IMR-90 (cell line): ENCODE data around the gene CHDH. TPM values are rescaled to one million over a fixed set of nuclear protein-coding genes. Genes with fewer than 3 reads are reported as not detected.
A peak's percentile ranks its signal among the peaks of the same experiment; 100 is the strongest.

Experiments
- ATAC-seq: fragments of 200-7000 bp; cut with Tn5 transposase; 2 replicates; pipeline ENCODE4 v1.9.1; 2020; ENCODE audit warnings: low read depth, mild to moderate bottlenecking, moderate library complexity
- BruUV-seq: library from RNA; stranded (reverse); fragments of 400-500 nt; replicated peaks from 2 replicates; lab custom pipeline; 2021; lab: Mats Ljungman, UMichigan
- CTCF ChIA-PET: fragments of 300-600 bp; formaldehyde crosslinking; extraction: SDS; loops from one replicate; lab custom pipeline; 2021; ENCODE audit warnings: antibody characterized with exemption; lab: Yijun Ruan, JAX
- POLR2A ChIA-PET: fragments of 300-600 bp; sonication (Branson Sonifier 250); formaldehyde crosslinking; loops from one replicate; lab custom pipeline; 2022; ENCODE audit warnings: antibody characterized with exemption; ENCODE audit not compliant: unreplicated experiment; lab: Charles Lee
- DNase-seq: peaks from one replicate; pipeline ENCODE4 v3.0.0; 2013
- H2AFZ ChIP-seq: replicated peaks from 2 replicates; pipeline ENCODE3; 2013; ENCODE audit warnings: low read length, mild to moderate bottlenecking; ENCODE audit not compliant: poor library complexity
- H2AK5ac ChIP-seq: 2 replicates; pipeline ENCODE4 v1.6.1; 2013; ENCODE audit warnings: low read depth, low read length, inconsistent platforms
- H2AK9ac ChIP-seq: replicated peaks from 2 replicates; pipeline ENCODE3; 2013; ENCODE audit warnings: mild to moderate bottlenecking, low read depth, low read length, moderate library complexity; ENCODE audit not compliant: poor library complexity
- H2BK120ac ChIP-seq: 2 replicates; pipeline ENCODE4 v1.6.1; 2013; ENCODE audit warnings: low read depth, low read length, inconsistent platforms
- H2BK15ac ChIP-seq: 3 replicates; pipeline ENCODE4 v1.6.1; 2013; ENCODE audit warnings: low read depth, low read length, inconsistent platforms
- H2BK20ac ChIP-seq: 2 replicates; pipeline ENCODE4 v1.6.1; 2013; ENCODE audit warnings: low read depth, mild to moderate bottlenecking, inconsistent platforms, low read length, moderate library complexity
- H2BK5ac ChIP-seq: 2 replicates; pipeline ENCODE4 v1.6.1; 2013; ENCODE audit warnings: mild to moderate bottlenecking, low read depth, low read length, inconsistent platforms; ENCODE audit not compliant: poor library complexity, severe bottlenecking
- H3K14ac ChIP-seq: replicated peaks from 2 replicates; pipeline ENCODE4 v1.6.1; 2013; ENCODE audit warnings: low read depth, low read length, inconsistent platforms
- H3K18ac ChIP-seq: 2 replicates; pipeline ENCODE4 v1.6.1; 2013; ENCODE audit warnings: low read depth, low read length, control low read depth
- H3K23ac ChIP-seq: 2 replicates; pipeline ENCODE4 v1.6.1; 2013; ENCODE audit warnings: low read depth, low read length, inconsistent platforms
- H3K27ac ChIP-seq: 2 replicates; pipeline ENCODE4 v1.5.1; 2013; ENCODE audit warnings: mild to moderate bottlenecking, control low read depth, low read length; ENCODE audit not compliant: insufficient read depth
- H3K27me3 ChIP-seq: 2 replicates; pipeline ENCODE4 v1.6.1; 2013; ENCODE audit warnings: low read length; ENCODE audit not compliant: control insufficient read depth, insufficient read depth
- H3K36me3 ChIP-seq: 2 replicates; pipeline ENCODE4 v1.6.1; 2013; ENCODE audit warnings: low read length, mixed read lengths; ENCODE audit not compliant: control insufficient read depth, insufficient read depth
- H3K4ac ChIP-seq: 2 replicates; pipeline ENCODE4 v1.6.1; 2013; ENCODE audit warnings: low read depth, low read length, inconsistent platforms
- H3K4me1 ChIP-seq: 2 replicates; pipeline ENCODE4 v1.6.1; 2013; ENCODE audit warnings: low read length, mixed read lengths; ENCODE audit not compliant: control insufficient read depth, insufficient read depth
- H3K4me2 ChIP-seq: 2 replicates; pipeline ENCODE4 v1.6.1; 2013; ENCODE audit warnings: low read depth, mild to moderate bottlenecking, control low read depth, low read length, moderate library complexity
- H3K4me3 ChIP-seq: 2 replicates; pipeline ENCODE4 v1.5.1; 2013; ENCODE audit warnings: low read depth, mild to moderate bottlenecking, control low read depth, low read length, moderate library complexity; ENCODE audit not compliant: insufficient read depth
- H3K56ac ChIP-seq: 2 replicates; pipeline ENCODE4 v1.6.1; 2013; ENCODE audit warnings: low read length, inconsistent platforms; ENCODE audit not compliant: insufficient read depth; ENCODE audit errors: extremely low read depth
- H3K79me1 ChIP-seq, 2 experiments: 2 replicates each; pipeline ENCODE4 v1.6.1; 2013; ENCODE audit warnings: low read length in 2 of 2, inconsistent platforms in 1 of 2, low read depth in 1 of 2
- H3K9ac ChIP-seq: 2 replicates; pipeline ENCODE4 v1.6.1; 2013; ENCODE audit warnings: low read depth, low read length, control low read depth
- H3K9me1 ChIP-seq: 2 replicates; pipeline ENCODE4 v1.6.1; 2013; ENCODE audit warnings: low read length, inconsistent platforms; ENCODE audit not compliant: insufficient read depth
- H3K9me3 ChIP-seq: 2 replicates; pipeline ENCODE4 v1.6.1; 2013; ENCODE audit warnings: low read length; ENCODE audit not compliant: control insufficient read depth, insufficient read depth
- H4K20me1 ChIP-seq: 2 replicates; pipeline ENCODE4 v1.6.1; 2013; ENCODE audit warnings: low read length, inconsistent platforms; ENCODE audit not compliant: insufficient read depth
- H4K5ac ChIP-seq: 2 replicates; pipeline ENCODE4 v1.6.1; 2013; ENCODE audit warnings: mild to moderate bottlenecking, low read depth, low read length, control low read depth
- H4K8ac ChIP-seq, 2 experiments: 2 replicates each; pipeline ENCODE4 v1.6.1; 2013; ENCODE audit warnings: low read depth in 2 of 2, low read length in 2 of 2, control low read depth in 1 of 2, inconsistent platforms in 1 of 2
- H4K91ac ChIP-seq: 2 replicates; pipeline ENCODE4 v1.6.1; 2013; ENCODE audit warnings: low read depth, low read length, inconsistent platforms; ENCODE audit not compliant: insufficient read depth
- BHLHE40 ChIP-seq: fragments of 150-350 bp; IDR thresholded peaks from 2 replicates; pipeline ENCODE4 v1.6.1; 2016; ENCODE audit warnings: mild to moderate bottlenecking, low read depth, low read length
- CEBPB ChIP-seq: IDR thresholded peaks from 2 replicates; pipeline ENCODE4 v1.6.1; 2012; ENCODE audit warnings: low read depth, low read length, improper control_type of control experiment
- CHD1 ChIP-seq: IDR thresholded peaks from 2 replicates; pipeline ENCODE4 v1.6.1; 2012; ENCODE audit warnings: low read depth, low read length, improper control_type of control experiment
- CTCF ChIP-seq: conservative IDR thresholded peaks from 2 replicates; pipeline ENCODE4 v1.5.1; 2012; ENCODE audit warnings: mild to moderate bottlenecking, low read depth, low read length, improper control_type of control experiment
- FOS ChIP-seq: fragments of 150-350 bp; IDR thresholded peaks from 2 replicates; pipeline ENCODE4 v1.6.1; 2016; ENCODE audit warnings: low read depth, low read length
- MAFK ChIP-seq: IDR thresholded peaks from 2 replicates; pipeline ENCODE4 v1.6.1; 2012; ENCODE audit warnings: low read depth, low read length, improper control_type of control experiment
- NFE2L2 ChIP-seq: fragments of 150-350 bp; IDR thresholded peaks from 2 replicates; pipeline ENCODE4 v1.6.1; 2016; ENCODE audit warnings: low read depth, mild to moderate bottlenecking, low read length
- RFX5 ChIP-seq: IDR thresholded peaks from 2 replicates; pipeline ENCODE4 v1.8.0; 2012; ENCODE audit warnings: low read depth, mild to moderate bottlenecking, low read length, moderate library complexity
- SMC3 ChIP-seq: fragments of 150-350 bp; IDR thresholded peaks from 2 replicates; pipeline ENCODE4 v1.6.1; 2016; ENCODE audit warnings: low read depth, mild to moderate bottlenecking, antibody characterized with exemption, low read length, moderate library complexity
- USF2 ChIP-seq: fragments of 150-350 bp; IDR thresholded peaks from 2 replicates; pipeline ENCODE4 v1.6.1; 2017; ENCODE audit warnings: mild to moderate bottlenecking, antibody characterized with exemption, low read length, low read depth
- WGBS, 2 experiments: methylation state at CpG; one replicate each; pipeline versions ENCODE4 v1.1.5 to v1.1.7; 2013; ENCODE audit warnings: missing lambda C conversion rate in 2 of 2; ENCODE audit not compliant: insufficient read length in 1 of 2; ENCODE audit errors: extremely low coverage in 2 of 2; 5-methylcytosine and 5-hydroxymethylcytosine counted together
- dilution Hi-C: fragments of 300-500 bp; cut with HindIII; formaldehyde crosslinking; loops from one replicate; pipeline ENCODE4 v1.14.3; 2018; ENCODE audit warnings: low sequenced_read_pairs; ENCODE audit not compliant: unreplicated experiment
- in situ Hi-C: fragments of 300-500 bp; cut with MboI; formaldehyde crosslinking; loops from 3 replicates; pipeline ENCODE4 v1.14.3; 2019; ENCODE audit warnings: low sequenced_read_pairs, inconsistent platforms, mixed read lengths
- intact Hi-C: fragments of 100-400 bp; cut with micrococcal nuclease; formaldehyde crosslinking; loops from 2 replicates; pipeline ENCODE4 v1.10.0; 2022
- polyA plus RNA-seq, 3 experiments: library from polyadenylated mRNA; depleted of rRNA; stranded (reverse); fragments of >200 nt; gene quantifications; 2 replicates each; pipeline ENCODE4 v1.2.3, GENCODE V29; 2012; ENCODE audit warnings: low replicate concordance in 1 of 3
- total RNA-seq: library from RNA; depleted of rRNA; stranded (reverse); fragments of >200 nt; gene quantifications from 2 replicates; pipeline ENCODE4 v1.2.3, GENCODE V29; 2012

Gene CHDH
- total and polyA plus RNA-seq, 2 of the 4 experiments (the other 2 are of a cell fraction), result under 0.01 to 0.19 TPM

DNA sequence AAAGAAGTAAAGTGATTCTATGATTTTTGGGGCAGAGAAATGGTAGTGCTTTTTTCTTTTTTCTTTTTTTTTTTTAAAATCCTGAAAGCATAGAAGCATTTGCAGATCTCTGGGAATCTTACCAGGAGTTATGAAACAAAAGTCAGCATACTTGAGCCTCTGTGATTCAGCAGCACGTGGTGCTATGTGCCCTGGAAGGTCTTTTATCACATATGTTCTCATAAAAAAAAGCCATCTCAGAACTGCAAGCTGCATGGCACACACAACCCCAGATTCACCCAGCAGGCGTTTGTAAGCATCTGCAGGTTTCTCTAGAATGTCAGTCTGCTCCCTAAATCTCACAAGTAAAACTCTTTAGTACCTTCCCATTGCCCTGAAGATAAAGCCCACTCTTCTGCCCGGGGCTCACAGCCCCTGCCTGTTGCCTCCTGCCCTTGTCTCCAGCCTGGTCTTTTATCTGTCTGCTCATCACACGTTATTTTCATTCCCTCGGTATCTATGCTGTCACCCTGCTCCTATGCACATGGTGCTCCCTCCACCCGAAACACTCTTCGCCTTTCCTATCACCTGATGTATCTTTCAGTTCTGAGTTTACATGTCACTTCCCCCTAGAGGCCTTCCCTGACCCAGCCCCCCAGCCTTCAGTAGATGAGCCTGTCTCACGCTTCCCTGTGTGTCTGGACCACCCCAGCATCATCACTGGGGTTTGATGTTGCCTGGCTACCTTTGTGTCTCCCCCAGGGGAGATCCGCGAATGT is 72.4 kb downstream of the CHDH start (continued):
- no peak for TF ChIP-seq SMC3

DNA sequence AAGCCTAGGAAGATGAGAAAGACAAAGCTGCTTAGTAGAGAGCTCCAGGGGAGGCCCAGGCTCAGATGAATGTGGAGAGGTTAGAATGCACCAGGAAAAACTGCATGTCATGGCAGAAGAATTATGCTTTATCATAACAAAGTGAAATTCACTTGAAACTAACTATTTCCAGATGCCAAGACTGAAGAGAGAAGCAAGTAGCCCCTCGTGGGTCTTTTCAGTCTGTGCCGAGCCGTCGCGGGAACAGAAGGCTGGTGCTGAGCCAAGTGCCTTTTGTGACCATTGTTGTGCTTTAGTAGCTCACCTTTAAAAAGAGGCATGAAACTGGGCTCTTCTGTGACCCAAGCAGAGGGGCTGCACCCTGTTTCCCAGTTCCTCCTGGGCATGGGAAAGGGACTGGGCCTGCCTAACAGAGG is 73.2 kb downstream of the CHDH start:
- no peak overlapping the region for H3K9ac ChIP-seq
- dilution Hi-C loops, result no loop called here

More for the DNA sequence above, 73.2 kb downstream of the CHDH start:
- H3K23ac ChIP-seq, result no peak overlapping the region
- H3K27me3 ChIP-seq, result peaks cover 12% of the 10 kb centered on the region; the same call in 1 of the 2 replicates
- in situ Hi-C loops (no loop called here), intact Hi-C loops (no loop called here)
- no peak overlapping the region for H2BK5ac ChIP-seq
- no peak overlapping the region for H2BK20ac ChIP-seq
- H3K18ac ChIP-seq, result peak overlapping the region; percentile 63; the same call in 1 of the 2 replicates
- H3K14ac ChIP-seq, result no peak overlapping the region
- H3K56ac ChIP-seq, result no peak overlapping the region
- H4K5ac ChIP-seq, result peak overlapping the region; percentile 58; the same call in 1 of the 2 replicates
- H4K8ac ChIP-seq, result 0 out of 4 replicates have a peak overlapping the region, but pooled peaks of 1 of the 2 experiments have one; percentile 22
- H2AK9ac ChIP-seq, result no peak overlapping the region
- no peak overlapping the region for H2BK120ac ChIP-seq
- no CpG with 5 or more reads among the region's 5 CpGs for WGBS, 2 experiments
- ChIA-PET CTCF (interaction anchor here (0.6 kb wide), 1 partner anchor 88 kb away, joined by 3 read pairs; no protein-coding TSS in a partner anchor), POLR2A (no interaction called here)
- H2BK15ac ChIP-seq, result no peak overlapping the region
- no peaks in the 10 kb centered on the region for H3K9me3 ChIP-seq
- H3K4ac ChIP-seq, result no peak overlapping the region
- H3K27ac ChIP-seq, result peak overlapping the region; percentile 82; the same call in 1 of the 2 replicates
- no peak for TF ChIP-seq SMC3
- TF ChIP-seq NFE2L2, result no peak
- TF ChIP-seq BHLHE40, result no peak
- TF ChIP-seq CHD1, result no peak
- TF ChIP-seq FOS, result no peak
- TF ChIP-seq MAFK, result no peak
- no peak for TF ChIP-seq USF2
- TF ChIP-seq RFX5, result no peak
- TF ChIP-seq CEBPB, result no peak
- TF ChIP-seq CTCF, result no peak
- peak overlapping the region; percentile 68 for H2AFZ ChIP-seq
- DNase-seq (peak; percentile 27), ATAC-seq (peak; percentile 66)
- H3K4me3 ChIP-seq, result no peak overlapping the region
- no peaks in the 10 kb centered on the region for H3K36me3 ChIP-seq
- no peak overlapping the region for H4K91ac ChIP-seq
- no peaks in the 10 kb centered on the region for H3K9me1 ChIP-seq
- no peaks in the 10 kb centered on the region for H4K20me1 ChIP-seq
- BruUV-seq, result no TSS peak
- H2AK5ac ChIP-seq, result no peak overlapping the region
- no peak overlapping the region; the same call in 1 of the 2 replicates for H3K4me2 ChIP-seq
- H3K79me1 ChIP-seq, result no peaks in the 10 kb centered on the region
- H3K4me1 ChIP-seq, result peaks cover 17% of the 10 kb centered on the region; the same call in 1 of the 2 replicates
